ENCODE measurements around the gene REV3L. TPM values are rescaled to one million over a fixed set of nuclear protein-coding genes. Genes with fewer than 3 reads are reported as not detected.

REV3L gene
- total and polyA plus RNA-seq, 2 of the 8 experiments (the other 6 are each of a cell fraction or from before 2014, with no cell fraction given) = 2.1 to 6.6 TPM

- TF ChIP-seq TCF12 (IDR thresholded peaks at IDR 0.05; ENCODE audit: low read depth, low read length) (no peak), CREB1 (IDR thresholded peaks at IDR 0.05) (no peak), POLR2A (IDR thresholded peaks at IDR 0.05; ENCODE audit: control extremely low read depth in 1 of 2, low read depth in 2 of 2, low read length in 2 of 2) (no peak), CEBPB (IDR thresholded peaks at IDR 0.05; ENCODE audit: low read depth, low read length) (no peak), ZNF274 (IDR thresholded peaks at IDR 0.05; ENCODE audit: borderline replicate concordance, extremely low read depth, low read length) (no peak), JUN (IDR thresholded peaks at IDR 0.05; ENCODE audit: low read depth, low read length) (no peak), CTCF (IDR thresholded peaks at IDR 0.05; ENCODE audit: control extremely low read depth in 1 of 3, insufficient read depth in 1 of 3, low read depth in 1 of 3, low read length in 3 of 3) (no peak), GTF2F1 (IDR thresholded peaks at IDR 0.05; ENCODE audit: borderline replicate concordance, low read depth, low read length) (no peak), MAFK (IDR thresholded peaks at IDR 0.05; ENCODE audit: low read depth, low read length) (peak; percentile 66), YY1 (IDR thresholded peaks at IDR 0.05; ENCODE audit: low read depth, low read length) (no peak), SP2 (IDR thresholded peaks at IDR 0.05; ENCODE audit: low read length) (no peak), EZH2 (IDR thresholded peaks at IDR 0.05; ENCODE audit: low read depth, low read length, severe bottlenecking) (no peak), BACH1 (IDR thresholded peaks at IDR 0.05; ENCODE audit: low read length) (no peak), BCL11A (IDR thresholded peaks at IDR 0.05; ENCODE audit: low read depth in 2 of 2, low read length in 2 of 2) (peak in 1 of 2 experiments; percentile 60), TBP (IDR thresholded peaks at IDR 0.05; ENCODE audit: low read depth, low read length) (0 out of 2 replicates have a peak, but pooled peaks have one; percentile 9), SRF (IDR thresholded peaks at IDR 0.05; ENCODE audit: low read depth, low read length) (no peak), CBX8 (IDR thresholded peaks at IDR 0.05; ENCODE audit: borderline replicate concordance, low read depth, low read length) (no peak), GABPA (IDR thresholded peaks at IDR 0.05; ENCODE audit: borderline replicate concordance, insufficient read depth, low read length) (no peak), POU5F1 (IDR thresholded peaks at IDR 0.05; ENCODE audit: low read depth, low read length) (peak; percentile 99), RXRA (IDR thresholded peaks at IDR 0.05; ENCODE audit: insufficient read depth, low read depth, low read length) (no peak), SP1 (IDR thresholded peaks at IDR 0.05; ENCODE audit: low read depth, low read length) (peak; percentile 65; the same call in 1 of the 2 replicates)
- TF ChIP-seq, protein P1, sequence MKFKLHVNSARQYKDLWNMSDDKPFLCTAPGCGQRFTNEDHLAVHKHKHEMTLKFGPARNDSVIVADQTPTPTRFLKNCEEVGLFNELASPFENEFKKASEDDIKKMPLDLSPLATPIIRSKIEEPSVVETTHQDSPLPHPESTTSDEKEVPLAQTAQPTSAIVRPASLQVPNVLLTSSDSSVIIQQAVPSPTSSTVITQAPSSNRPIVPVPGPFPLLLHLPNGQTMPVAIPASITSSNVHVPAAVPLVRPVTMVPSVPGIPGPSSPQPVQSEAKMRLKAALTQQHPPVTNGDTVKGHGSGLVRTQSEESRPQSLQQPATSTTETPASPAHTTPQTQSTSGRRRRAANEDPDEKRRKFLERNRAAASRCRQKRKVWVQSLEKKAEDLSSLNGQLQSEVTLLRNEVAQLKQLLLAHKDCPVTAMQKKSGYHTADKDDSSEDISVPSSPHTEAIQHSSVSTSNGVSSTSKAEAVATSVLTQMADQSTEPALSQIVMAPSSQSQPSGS (IDR thresholded peaks at IDR 0.05; ENCODE audit: low read length) = no peak
Observed at GRCh38 chr6:111254004-111254778, 228.8 kb downstream of the REV3L start (continued).

All from H1 (cell line).